Ascending aorta (tissue), 2 donors: ENCODE measurements around the gene VTI1A. TPM values are rescaled to one million over a fixed set of nuclear protein-coding genes. Genes with fewer than 3 reads are reported as not detected.

Experiments
- DNase-seq, 2 donors: peaks; one replicate each; pipeline ENCODE4 v3.0.0-alpha.2; 2019; ENCODE audit warnings: low spot score in 2 of 2
- H3K27ac ChIP-seq, 2 donors: fragments of 200-600 bp; sonication (generic); one replicate each; pipeline ENCODE4 v1.5.1; 2016 to 2017; ENCODE audit warnings: mild to moderate bottlenecking in 1 of 2
- H3K27me3 ChIP-seq: fragments of 200-600 bp; sonication (generic); one replicate; pipeline ENCODE4 v1.5.1; 2017
- H3K36me3 ChIP-seq, 2 donors: fragments of 200-600 bp; sonication (generic); one replicate each; pipeline ENCODE4 v1.5.1; 2016
- H3K4me1 ChIP-seq, 2 donors: fragments of 200-600 bp; sonication (generic); one replicate each; pipeline ENCODE4 v1.5.1; 2016 to 2017; ENCODE audit warnings: mild to moderate bottlenecking in 1 of 2
- H3K4me3 ChIP-seq, 2 donors: fragments of 200-600 bp; sonication (generic); one replicate each; pipeline ENCODE4 v1.5.1; 2016 to 2017; ENCODE audit warnings: mild to moderate bottlenecking in 1 of 2
- H3K9me3 ChIP-seq, 2 donors: fragments of 200-600 bp; sonication (generic); one replicate each; pipeline ENCODE4 v1.5.1; 2016
- CTCF ChIP-seq, 3 experiments: fragments of 200-600 bp in 2 of 3; fragments of 450-650 bp in 1 of 3; sonication (generic) in 2 of 3; IDR thresholded peaks; one replicate each; pipeline ENCODE4 v1.5.1; 2016 to 2019; ENCODE audit warnings: antibody characterized with exemption in 3 of 3, mild to moderate bottlenecking in 1 of 3, moderate library complexity in 1 of 3
- intact Hi-C: fragments of 100-400 bp; cut with DNase I; formaldehyde crosslinking; loops from one replicate; pipeline ENCODE4 v1.15.1; 2023
- total RNA-seq: library from RNA; depleted of rRNA; stranded (reverse); fragments of >200 nt; gene quantifications from one replicate; pipeline ENCODE4 v1.1.0, GENCODE V29; 2016

VTI1A gene
- total RNA-seq, 1 donor from 2014 or later, result 32.5 TPM

GRCh38 chr10:112650588-112651030 lies 203.6 kb downstream of the VTI1A start:
- DNase-seq, result no peak
- no peaks in the 10 kb centered on the region for H3K4me1 ChIP-seq

GRCh38 chr10:112653215-112653614 lies 206.2 kb downstream of the VTI1A start:
- intact Hi-C loops, result no loop called here
- TF ChIP-seq CTCF (IDR thresholded peaks at IDR 0.05), result no peak

More at GRCh38 chr10:112650588-112651030, 203.6 kb downstream of the VTI1A start:
- Histone ChIP-seq H3K4me3 (no peak overlapping the region), H3K27me3 (no peaks in the 10 kb centered on the region), H3K27ac (no peak overlapping the region), H3K36me3 (no peaks in the 10 kb centered on the region), H3K9me3 (no peaks in the 10 kb centered on the region)
- TF ChIP-seq CTCF (IDR thresholded peaks at IDR 0.05), result no peak
- intact Hi-C loops, result no loop called here

GRCh38 chr10:112653851-112654250 lies 206.8 kb downstream of the VTI1A start:
- no peak overlapping the region for H3K27ac ChIP-seq
- no peak for TF ChIP-seq CTCF (IDR thresholded peaks at IDR 0.05)
- H3K27me3 ChIP-seq, result no peaks in the 10 kb centered on the region
- no peak for DNase-seq
- intact Hi-C loops, result no loop called here
- H3K4me3 ChIP-seq, result no peak overlapping the region
- H3K4me1 ChIP-seq, result no peaks in the 10 kb centered on the region
- no peaks in the 10 kb centered on the region for H3K36me3 ChIP-seq
- no peaks in the 10 kb centered on the region for H3K9me3 ChIP-seq

More at GRCh38 chr10:112653215-112653614, 206.2 kb downstream of the VTI1A start:
- Histone ChIP-seq H3K36me3 (no peaks in the 10 kb centered on the region), H3K4me3 (no peak overlapping the region), H3K4me1 (no peaks in the 10 kb centered on the region), H3K9me3 (no peaks in the 10 kb centered on the region), H3K27me3 (no peaks in the 10 kb centered on the region), H3K27ac (no peak overlapping the region)
- DNase-seq, result no peak

- DNase-seq, result no peak
- intact Hi-C loops, result no loop called here
- Histone ChIP-seq H3K4me3 (no peak overlapping the region), H3K9me3 (no peaks in the 10 kb centered on the region), H3K4me1 (no peaks in the 10 kb centered on the region), H3K36me3 (no peaks in the 10 kb centered on the region), H3K27me3 (no peaks in the 10 kb centered on the region), H3K27ac (no peak overlapping the region)
- TF ChIP-seq CTCF (IDR thresholded peaks at IDR 0.05), result no peak
Observed at GRCh38 chr10:112654794-112655193, 207.8 kb downstream of the VTI1A start.

GRCh38 chr10:112655722-112656121 lies 208.7 kb downstream of the VTI1A start:
- DNase-seq, result no peak
- intact Hi-C loops, result no loop called here
- H3K4me1 ChIP-seq, result no peaks in the 10 kb centered on the region
- H3K9me3 ChIP-seq, result no peaks in the 10 kb centered on the region
- no peaks in the 10 kb centered on the region for H3K27me3 ChIP-seq
- H3K36me3 ChIP-seq, result no peaks in the 10 kb centered on the region
- no peak for TF ChIP-seq CTCF (IDR thresholded peaks at IDR 0.05)
- no peak overlapping the region for H3K27ac ChIP-seq
- no peak overlapping the region for H3K4me3 ChIP-seq

GRCh38 chr10:112658465-112658864 lies 211.4 kb downstream of the VTI1A start:
- Histone ChIP-seq H3K9me3 (no peaks in the 10 kb centered on the region), H3K27ac (no peak overlapping the region), H3K36me3 (no peaks in the 10 kb centered on the region), H3K4me3 (no peak overlapping the region), H3K27me3 (no peaks in the 10 kb centered on the region), H3K4me1 (no peaks in the 10 kb centered on the region)
- DNase-seq, result no peak
- no peak for TF ChIP-seq CTCF (IDR thresholded peaks at IDR 0.05)
- intact Hi-C loops, result no loop called here
